ENCODE results near the gene LYL1. TPM values are rescaled to one million over a fixed set of nuclear protein-coding genes. Genes with fewer than 3 reads are reported as not detected.

LYL1 gene
- total and polyA plus RNA-seq, 2 of the 13 experiments (the other 11 are each of a cell fraction or from before 2014, with no cell fraction given) = 0.75 to 0.92 TPM

- TF ChIP-seq ZBTB4 (CRISPR knock-in tag; IDR thresholded peaks at IDR 0.05; ENCODE audit: borderline replicate concordance) (no peak), CBFB (CRISPR knock-in tag; IDR thresholded peaks at IDR 0.05) (peak; percentile 61; the same call in 1 of the 2 replicates), TP53 (CRISPR knock-in tag; conservative IDR thresholded peaks at IDR 0.05) (no peak), ZNF276 (CRISPR knock-in tag; IDR thresholded peaks at IDR 0.05; ENCODE audit: low read depth) (no peak), U2AF2 (IDR thresholded peaks at IDR 0.05; ENCODE audit: low read depth, low read length) (no peak), ZNF484 (CRISPR knock-in tag; IDR thresholded peaks at IDR 0.05; ENCODE audit: borderline replicate concordance, low read depth) (no peak), ZSCAN29 (CRISPR knock-in tag; conservative IDR thresholded peaks at IDR 0.05) (no peak), HDAC1 (CRISPR knock-in tag; IDR thresholded peaks at IDR 0.05) (peak; percentile 86), GMEB1 (CRISPR knock-in tag; IDR thresholded peaks at IDR 0.05; ENCODE audit: borderline replicate concordance) (no peak), ZFX (CRISPR knock-in tag; IDR thresholded peaks at IDR 0.05; ENCODE audit: low read depth) (0 out of 2 replicates have a peak, but pooled peaks have one; percentile 9), ZNF318 (CRISPR knock-in tag; IDR thresholded peaks at IDR 0.05) (no peak), ZNF816 (CRISPR knock-in tag; IDR thresholded peaks at IDR 0.05; ENCODE audit: borderline replicate concordance) (no peak), ZNF30 (CRISPR knock-in tag; IDR thresholded peaks at IDR 0.05) (no peak), NR2F2 (IDR thresholded peaks at IDR 0.05; ENCODE audit: borderline replicate concordance, low read depth) (peak; percentile 99)
These were observed 51.0 kb downstream of the LYL1 start (continued) for GRCh38 chr19:13051557-13052165.
